Measurements from ENCODE around the gene GTF3A. TPM values are rescaled to one million over a fixed set of nuclear protein-coding genes. Genes with fewer than 3 reads are reported as not detected.

GTF3A gene
- total and polyA plus RNA-seq, 2 of the 4 experiments (the other 2 are of a cell fraction) = 74.1 to 116 TPM

DNA sequence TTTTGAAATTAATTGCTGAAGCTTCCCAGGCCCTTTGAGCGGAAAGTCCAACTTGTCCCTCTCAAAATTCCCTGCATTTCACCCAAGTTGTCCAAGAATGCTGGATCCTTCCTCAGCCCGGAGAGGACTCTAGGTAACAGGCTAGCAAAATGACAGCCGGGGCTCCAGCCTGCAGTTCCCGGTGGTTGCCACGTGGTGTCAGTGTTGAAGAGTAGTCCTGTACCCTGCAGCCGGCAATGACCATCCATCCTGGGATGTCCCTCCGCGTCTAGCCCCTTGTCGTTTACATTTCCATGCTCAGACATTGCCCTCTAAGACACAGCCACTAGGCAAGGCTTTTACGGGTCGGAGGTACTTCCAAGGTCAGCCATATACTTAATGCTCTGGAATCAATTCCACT is 57.3 kb downstream of the GTF3A start:
- no peak overlapping the region for H2BK15ac ChIP-seq (ENCODE audit: low read depth, low read length)
- no peak overlapping the region for H3K56ac ChIP-seq (ENCODE audit: extremely low read depth, insufficient read depth, low read length)
- no peaks in the 10 kb centered on the region for H3K4me1 ChIP-seq (ENCODE audit: control insufficient read depth, insufficient read depth, low read length)
- dilution Hi-C loops (cut with HindIII; ENCODE audit: low sequenced_read_pairs, unreplicated experiment) (no loop called here), in situ Hi-C loops (cut with MboI; ENCODE audit: low sequenced_read_pairs) (no loop called here), intact Hi-C loops (cut with micrococcal nuclease) (no loop called here)
- no peak overlapping the region for H4K91ac ChIP-seq (ENCODE audit: insufficient read depth, low read depth, low read length)
- H4K8ac ChIP-seq (ENCODE audit: low read depth in 2 of 2, low read length in 2 of 2) = no peak overlapping the region
- no peak overlapping the region for H2AK5ac ChIP-seq (ENCODE audit: low read depth, low read length)
- no peak overlapping the region for H3K14ac ChIP-seq (replicated peaks; ENCODE audit: low read depth, low read length)
- ChIA-PET POLR2A (ENCODE audit: unreplicated experiment) (no interaction called here), CTCF (no interaction called here)
- no peak for TF ChIP-seq CEBPB (IDR thresholded peaks at IDR 0.05; ENCODE audit: low read depth, low read length)
- no peak for TF ChIP-seq RFX5 (IDR thresholded peaks at IDR 0.05; ENCODE audit: low read depth, low read length)
- no peak for TF ChIP-seq MXI1 (IDR thresholded peaks at IDR 0.05; ENCODE audit: borderline replicate concordance, low read depth, low read length)
- TF ChIP-seq, protein P1, sequence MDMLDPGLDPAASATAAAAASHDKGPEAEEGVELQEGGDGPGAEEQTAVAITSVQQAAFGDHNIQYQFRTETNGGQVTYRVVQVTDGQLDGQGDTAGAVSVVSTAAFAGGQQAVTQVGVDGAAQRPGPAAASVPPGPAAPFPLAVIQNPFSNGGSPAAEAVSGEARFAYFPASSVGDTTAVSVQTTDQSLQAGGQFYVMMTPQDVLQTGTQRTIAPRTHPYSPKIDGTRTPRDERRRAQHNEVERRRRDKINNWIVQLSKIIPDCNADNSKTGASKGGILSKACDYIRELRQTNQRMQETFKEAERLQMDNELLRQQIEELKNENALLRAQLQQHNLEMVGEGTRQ (IDR thresholded peaks at IDR 0.05; ENCODE audit: low read depth, low read length) = no peak
- TF ChIP-seq BHLHE40 (IDR thresholded peaks at IDR 0.05; ENCODE audit: low read depth, low read length) = no peak
- TF ChIP-seq SMC3 (IDR thresholded peaks at IDR 0.05; ENCODE audit: low read depth, low read length) = peak; percentile 28; the same call in 1 of the 2 replicates
- TF ChIP-seq MAFK (IDR thresholded peaks at IDR 0.05; ENCODE audit: low read depth, low read length) = no peak
- TF ChIP-seq POLR2A (IDR thresholded peaks at IDR 0.05; ENCODE audit: low read depth, low read length) = no peak
- TF ChIP-seq NFE2L2 (IDR thresholded peaks at IDR 0.05; ENCODE audit: low read depth, low read length) = no peak
- peak; percentile 47 for TF ChIP-seq RAD21 (IDR thresholded peaks at IDR 0.05; ENCODE audit: low read length)
- TF ChIP-seq MAZ (IDR thresholded peaks at IDR 0.05; ENCODE audit: borderline replicate concordance, low read depth, low read length) = no peak
- TF ChIP-seq RCOR1 (IDR thresholded peaks at IDR 0.05; ENCODE audit: insufficient replicate concordance, low read length) = no peak
- TF ChIP-seq FOS (IDR thresholded peaks at IDR 0.05; ENCODE audit: low read depth, low read length) = no peak
- TF ChIP-seq, protein P2, sequence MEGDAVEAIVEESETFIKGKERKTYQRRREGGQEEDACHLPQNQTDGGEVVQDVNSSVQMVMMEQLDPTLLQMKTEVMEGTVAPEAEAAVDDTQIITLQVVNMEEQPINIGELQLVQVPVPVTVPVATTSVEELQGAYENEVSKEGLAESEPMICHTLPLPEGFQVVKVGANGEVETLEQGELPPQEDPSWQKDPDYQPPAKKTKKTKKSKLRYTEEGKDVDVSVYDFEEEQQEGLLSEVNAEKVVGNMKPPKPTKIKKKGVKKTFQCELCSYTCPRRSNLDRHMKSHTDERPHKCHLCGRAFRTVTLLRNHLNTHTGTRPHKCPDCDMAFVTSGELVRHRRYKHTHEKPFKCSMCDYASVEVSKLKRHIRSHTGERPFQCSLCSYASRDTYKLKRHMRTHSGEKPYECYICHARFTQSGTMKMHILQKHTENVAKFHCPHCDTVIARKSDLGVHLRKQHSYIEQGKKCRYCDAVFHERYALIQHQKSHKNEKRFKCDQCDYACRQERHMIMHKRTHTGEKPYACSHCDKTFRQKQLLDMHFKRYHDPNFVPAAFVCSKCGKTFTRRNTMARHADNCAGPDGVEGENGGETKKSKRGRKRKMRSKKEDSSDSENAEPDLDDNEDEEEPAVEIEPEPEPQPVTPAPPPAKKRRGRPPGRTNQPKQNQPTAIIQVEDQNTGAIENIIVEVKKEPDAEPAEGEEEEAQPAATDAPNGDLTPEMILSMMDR (conservative IDR thresholded peaks at IDR 0.05; ENCODE audit: low read depth, low read length) = peak; percentile 51
- no peak for TF ChIP-seq CHD1 (IDR thresholded peaks at IDR 0.05; ENCODE audit: low read depth, low read length)
- TF ChIP-seq, protein P3, sequence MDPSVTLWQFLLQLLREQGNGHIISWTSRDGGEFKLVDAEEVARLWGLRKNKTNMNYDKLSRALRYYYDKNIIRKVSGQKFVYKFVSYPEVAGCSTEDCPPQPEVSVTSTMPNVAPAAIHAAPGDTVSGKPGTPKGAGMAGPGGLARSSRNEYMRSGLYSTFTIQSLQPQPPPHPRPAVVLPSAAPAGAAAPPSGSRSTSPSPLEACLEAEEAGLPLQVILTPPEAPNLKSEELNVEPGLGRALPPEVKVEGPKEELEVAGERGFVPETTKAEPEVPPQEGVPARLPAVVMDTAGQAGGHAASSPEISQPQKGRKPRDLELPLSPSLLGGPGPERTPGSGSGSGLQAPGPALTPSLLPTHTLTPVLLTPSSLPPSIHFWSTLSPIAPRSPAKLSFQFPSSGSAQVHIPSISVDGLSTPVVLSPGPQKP (IDR thresholded peaks at IDR 0.05; ENCODE audit: borderline replicate concordance, low read depth, low read length) = no peak
- peak; percentile 51; the same call in 1 of the 2 replicates for ATAC-seq (ENCODE audit: low read depth)
- no peaks in the 10 kb centered on the region for H3K9me1 ChIP-seq (ENCODE audit: insufficient read depth, low read length)
- H3K36me3 ChIP-seq (ENCODE audit: control insufficient read depth, insufficient read depth, low read length) = no peaks in the 10 kb centered on the region
- H3K9ac ChIP-seq (ENCODE audit: low read depth, low read length) = no peak overlapping the region
- WGBS, 2 experiments (ENCODE audit: extremely low coverage in 2 of 2, insufficient read length in 1 of 2) = 6% methylated on average over 3 of the region's 11 CpGs; no CpG with 5 or more reads in 1 of the 2 experiments
- no peak overlapping the region for H3K23ac ChIP-seq (ENCODE audit: low read depth, low read length)
- no peak overlapping the region for H3K4ac ChIP-seq (ENCODE audit: low read depth, low read length)
- no peak overlapping the region for H3K4me3 ChIP-seq (ENCODE audit: insufficient read depth, low read depth, low read length)
- BruUV-seq (replicated peaks) = no TSS peak
- no peak overlapping the region for H2BK5ac ChIP-seq (ENCODE audit: low read depth, low read length, poor library complexity, severe bottlenecking)
- H2AK9ac ChIP-seq (replicated peaks; ENCODE audit: low read depth, low read length, poor library complexity) = no peak overlapping the region
- H3K9me3 ChIP-seq (ENCODE audit: control insufficient read depth, insufficient read depth, low read length) = peaks cover 2% of the 10 kb centered on the region; the same call in 1 of the 2 replicates
- H4K20me1 ChIP-seq (ENCODE audit: insufficient read depth, low read length) = no peaks in the 10 kb centered on the region
- no peaks in the 10 kb centered on the region for H3K79me1 ChIP-seq (ENCODE audit: low read depth in 1 of 2, low read length in 2 of 2)
- no peak overlapping the region for H2BK120ac ChIP-seq (ENCODE audit: low read depth, low read length)
- no peak overlapping the region for H3K18ac ChIP-seq (ENCODE audit: low read depth, low read length)
- no peak overlapping the region for H2BK20ac ChIP-seq (ENCODE audit: low read depth, low read length)
- H3K27ac ChIP-seq (ENCODE audit: insufficient read depth, low read length) = no peak overlapping the region
- H3K4me2 ChIP-seq (ENCODE audit: low read depth, low read length) = no peak overlapping the region
- H2AFZ ChIP-seq (replicated peaks; ENCODE audit: low read length, poor library complexity) = no peak overlapping the region
- peaks cover 23% of the 10 kb centered on the region for H3K27me3 ChIP-seq (ENCODE audit: control insufficient read depth, insufficient read depth, low read length)
- H4K5ac ChIP-seq (ENCODE audit: low read depth, low read length) = no peak overlapping the region
- peak; percentile 10 for DNase-seq

Measured in IMR-90 (cell line).